Left kidney (tissue), 2 donors: ENCODE measurements around the gene PERM1. TPM values are rescaled to one million over a fixed set of nuclear protein-coding genes. Genes with fewer than 3 reads are reported as not detected.

Source experiments
- DNase-seq: peaks from one replicate; pipeline ENCODE4 v3.0.0-alpha.2; 2013
- polyA plus RNA-seq: library from polyadenylated mRNA; unstranded; fragments of 120-200 nt; gene quantifications from one replicate; pipeline ENCODE4 v1.2.1, GENCODE V29; 2013; ENCODE audit not compliant: insufficient read length

Gene PERM1
- polyA plus RNA-seq, 1 donor = 0.12 TPM

DNA sequence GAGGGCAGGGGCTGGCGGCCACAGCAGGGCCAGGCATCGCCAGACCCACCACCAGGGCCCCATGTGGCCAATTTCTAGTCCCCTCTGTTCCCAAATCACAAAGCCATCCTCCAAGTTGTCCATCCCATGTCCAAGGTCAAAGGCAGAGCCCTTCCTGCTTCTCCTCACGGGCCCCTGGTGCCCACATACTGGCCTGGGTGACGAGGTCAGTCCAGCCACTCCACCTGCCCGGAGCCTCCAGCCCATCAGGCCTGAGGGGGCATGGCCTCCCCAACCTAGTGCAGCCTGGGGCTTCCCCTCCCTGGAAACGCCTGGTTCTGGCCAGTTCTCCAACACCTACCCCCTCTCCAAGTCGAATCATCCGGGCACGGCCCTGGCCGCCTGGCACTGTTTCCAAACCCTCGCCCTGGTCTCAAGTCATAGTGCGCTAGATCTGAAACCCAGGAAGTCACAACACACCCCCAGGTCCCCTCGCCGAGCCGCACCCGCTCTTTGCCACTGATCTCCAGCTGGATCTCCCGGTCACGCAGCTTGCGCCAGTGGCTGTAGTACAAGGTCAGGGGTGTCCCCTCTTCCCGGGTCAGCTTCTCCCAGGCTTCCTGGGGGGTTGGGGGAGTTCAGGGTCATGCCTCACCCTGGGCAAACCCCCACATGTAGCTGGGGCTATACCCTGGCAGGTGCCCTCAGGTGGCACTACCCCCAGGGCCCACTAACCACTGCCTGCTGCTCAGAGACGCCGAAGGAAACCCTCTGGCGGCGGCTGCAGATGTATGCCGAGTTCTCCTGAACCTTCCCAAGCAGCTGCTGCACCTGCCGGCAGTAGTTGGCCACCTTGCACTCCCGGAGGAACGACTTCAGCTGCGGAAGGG lies 36.0 kb downstream of the PERM1 start:
- no peak for DNase-seq

DNA sequence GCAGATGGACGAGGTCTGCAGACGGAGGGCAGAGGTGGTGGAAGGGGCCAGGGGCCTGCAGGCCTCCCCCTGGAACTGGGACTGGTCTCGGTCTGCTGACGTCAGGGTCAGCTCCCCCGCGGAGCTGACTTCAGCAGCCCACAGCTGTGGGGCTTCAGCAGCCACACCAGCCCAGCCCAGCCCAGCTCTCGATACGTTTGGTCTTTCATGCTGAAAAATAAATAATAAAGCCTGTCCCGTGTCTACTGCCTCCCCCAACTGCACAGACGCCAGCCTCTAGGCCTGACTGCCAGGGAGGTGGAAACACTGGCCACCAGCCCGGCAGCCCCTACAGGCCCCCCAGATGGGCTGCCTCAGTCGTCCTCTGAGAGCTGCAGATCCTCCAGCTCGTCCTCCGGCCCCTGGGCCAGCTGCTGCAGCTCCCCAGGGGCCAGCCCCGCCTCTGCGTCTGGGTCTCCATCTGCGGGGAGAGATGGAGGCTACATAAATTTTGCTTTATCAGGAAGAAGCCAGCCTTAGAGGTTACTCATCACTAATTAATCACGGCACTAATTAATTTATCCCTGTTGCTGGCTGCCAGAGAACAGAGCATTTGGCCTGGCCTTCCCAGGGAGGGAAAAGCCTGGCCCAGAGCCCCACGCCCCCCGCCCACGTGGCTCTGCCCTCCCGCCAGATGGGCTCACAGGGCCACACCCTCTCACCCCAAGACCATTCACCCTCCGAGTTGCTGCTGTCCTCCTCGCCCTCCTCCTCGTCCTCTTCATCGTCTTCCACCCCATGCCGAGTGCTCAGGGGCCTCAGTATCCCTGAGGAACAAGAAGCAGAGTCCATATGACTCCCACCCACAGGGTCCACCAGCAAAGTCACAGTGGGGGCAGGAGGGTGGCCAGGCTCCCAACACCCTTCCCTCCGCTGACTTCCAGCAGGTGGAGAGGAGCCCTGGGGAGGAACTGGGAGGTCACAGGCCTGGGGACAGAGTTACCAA lies 37.3 kb downstream of the PERM1 start:
- DNase-seq = peak; percentile 82

DNA sequence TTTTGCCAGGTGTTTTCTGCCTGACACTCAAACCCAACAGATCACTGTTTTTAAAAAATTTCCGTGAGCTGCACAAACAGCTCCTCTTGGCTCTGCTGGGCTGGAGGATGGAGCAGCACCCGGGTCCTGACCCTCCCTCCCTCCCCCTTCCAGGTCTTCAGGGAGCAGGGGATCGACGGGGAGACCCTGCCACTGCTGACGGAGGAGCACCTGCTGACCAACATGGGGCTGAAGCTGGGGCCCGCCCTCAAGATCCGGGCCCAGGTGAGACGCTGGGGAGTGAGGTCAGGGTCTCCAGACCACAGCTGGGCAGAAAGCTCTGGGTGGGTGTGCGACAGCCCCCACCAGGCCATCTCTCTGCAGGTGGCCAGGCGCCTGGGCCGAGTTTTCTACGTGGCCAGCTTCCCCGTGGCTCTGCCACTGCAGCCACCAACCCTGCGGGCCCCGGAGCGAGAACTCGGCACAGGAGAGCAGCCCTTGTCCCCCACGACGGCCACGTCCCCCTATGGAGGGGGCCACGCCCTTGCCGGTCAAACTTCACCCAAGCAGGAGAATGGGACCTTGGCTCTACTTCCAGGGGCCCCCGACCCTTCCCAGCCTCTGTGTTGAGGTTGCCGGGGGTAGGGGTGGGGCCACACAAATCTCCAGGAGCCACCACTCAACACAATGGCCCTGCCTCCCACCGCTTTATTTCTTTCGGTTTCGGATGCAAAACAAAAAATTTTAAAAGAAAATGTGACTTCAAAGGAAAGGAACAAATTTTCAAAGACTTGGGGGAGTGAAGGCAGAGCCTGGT lies 38.1 kb downstream of the PERM1 start:
- no peak for DNase-seq

DNA sequence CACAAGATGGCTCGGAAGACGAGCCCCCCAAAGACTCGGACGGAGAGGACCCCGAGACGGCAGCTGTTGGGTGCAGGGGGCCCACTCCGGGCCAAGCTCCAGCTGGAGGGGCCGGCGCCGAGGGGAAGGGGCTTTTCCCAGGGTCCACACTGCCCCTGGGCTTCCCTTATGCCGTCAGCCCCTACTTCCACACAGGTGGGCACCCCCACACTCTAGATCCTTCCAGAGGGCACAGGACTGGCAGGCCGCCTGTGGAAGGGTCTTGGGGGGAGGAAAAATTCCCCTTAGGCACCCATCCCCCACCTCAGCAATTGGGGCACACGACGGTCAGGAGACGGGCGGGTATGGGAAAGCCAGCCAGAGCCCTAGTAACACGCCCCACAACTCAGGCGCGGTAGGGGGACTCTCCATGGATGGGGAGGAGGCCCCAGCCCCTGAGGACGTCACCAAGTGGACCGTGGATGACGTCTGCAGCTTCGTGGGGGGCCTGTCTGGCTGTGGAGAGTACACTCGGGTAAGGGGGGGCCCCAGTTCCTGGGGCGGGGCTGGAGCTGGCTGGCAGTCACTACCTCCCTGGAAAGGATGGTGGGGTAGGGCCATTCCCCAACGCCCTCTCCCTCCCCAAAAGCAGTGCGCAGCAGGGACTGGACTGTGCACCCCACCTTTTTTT lies 38.9 kb downstream of the PERM1 start:
- DNase-seq = no peak

DNA sequence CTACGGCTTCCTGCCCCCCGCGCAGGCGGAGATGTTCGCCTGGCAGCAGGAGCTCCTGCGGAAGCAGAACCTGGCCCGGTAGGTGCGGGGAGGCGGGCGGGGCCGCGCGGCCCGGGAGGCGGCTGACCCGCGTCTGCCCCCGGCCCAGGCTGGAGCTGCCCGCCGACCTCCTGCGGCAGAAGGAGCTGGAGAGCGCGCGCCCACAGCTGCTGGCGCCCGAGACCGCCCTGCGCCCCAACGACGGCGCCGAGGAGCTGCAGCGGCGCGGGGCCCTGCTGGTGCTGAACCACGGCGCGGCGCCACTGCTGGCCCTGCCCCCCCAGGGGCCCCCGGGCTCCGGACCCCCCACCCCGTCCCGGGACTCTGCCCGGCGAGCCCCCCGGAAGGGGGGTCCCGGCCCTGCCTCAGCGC lies 39.5 kb downstream of the PERM1 start:
- DNase-seq = no peak

DNA sequence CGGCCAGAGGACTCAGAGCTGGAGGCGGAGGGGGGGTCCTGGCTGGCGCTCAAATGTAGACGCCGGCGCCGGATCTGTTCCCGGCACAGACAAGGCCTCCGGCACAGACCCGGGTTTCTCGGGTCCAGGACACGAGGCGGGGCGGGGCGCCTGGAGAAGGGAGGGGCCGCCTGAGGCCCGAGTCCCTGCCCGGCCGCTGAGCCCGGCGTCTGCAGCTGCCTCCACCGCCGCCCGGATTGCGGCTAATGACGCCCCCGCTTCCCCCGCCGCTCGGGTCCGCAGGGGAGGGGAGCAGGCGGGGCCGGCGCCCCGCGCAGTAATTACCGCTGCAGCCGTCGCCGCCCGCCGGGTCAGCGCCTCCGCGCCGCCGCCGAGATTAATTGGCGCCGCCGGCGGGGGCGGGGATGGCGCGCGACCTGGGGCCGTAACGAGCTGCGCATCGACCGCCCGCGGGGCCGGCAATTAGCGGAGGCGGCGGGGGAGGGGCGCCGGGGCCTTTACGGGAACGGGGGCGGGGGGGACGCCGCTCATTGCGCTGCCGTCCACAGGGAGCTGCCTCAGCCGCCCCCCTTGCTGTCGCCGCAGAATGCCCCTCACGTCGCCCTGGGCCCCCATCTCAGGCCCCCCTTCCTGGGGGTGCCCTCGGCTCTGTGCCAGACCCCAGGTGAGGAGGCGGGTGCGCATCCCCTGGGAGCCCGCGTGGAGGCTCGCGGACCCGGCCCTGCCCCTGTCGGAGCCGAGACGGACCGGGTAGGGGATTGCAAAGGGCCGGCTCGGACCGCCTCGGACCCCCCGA lies 40.1 kb downstream of the PERM1 start:
- DNase-seq = peak; percentile 85

DNA sequence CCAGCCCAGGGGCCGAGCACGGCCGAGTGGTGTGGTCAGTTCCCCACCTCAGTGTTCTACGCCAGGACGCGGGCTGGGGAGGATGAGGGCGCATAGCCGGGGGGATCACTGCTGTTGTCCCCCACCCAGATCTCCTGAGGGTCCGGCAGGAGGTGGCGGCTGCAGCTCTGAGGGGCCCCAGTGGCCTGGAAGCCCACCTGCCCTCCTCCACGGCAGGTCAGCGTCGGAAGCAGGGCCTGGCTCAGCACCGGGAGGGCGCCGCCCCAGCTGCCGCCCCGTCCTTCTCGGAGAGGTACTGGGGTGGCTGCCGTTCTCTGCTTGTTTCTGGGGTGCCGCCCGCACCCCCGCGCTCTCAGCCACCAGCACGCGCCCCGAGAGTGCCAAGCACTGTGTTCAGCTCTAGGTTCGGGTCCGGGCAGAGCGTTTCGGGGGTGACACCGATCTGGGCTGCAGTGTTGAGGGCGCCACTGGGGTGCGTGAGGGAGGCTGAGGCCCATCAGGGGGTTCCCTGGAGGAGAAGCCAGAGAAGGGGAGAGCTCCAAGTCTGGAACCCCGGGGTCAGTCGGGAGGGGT lies 40.8 kb downstream of the PERM1 start:
- no peak for DNase-seq

DNA sequence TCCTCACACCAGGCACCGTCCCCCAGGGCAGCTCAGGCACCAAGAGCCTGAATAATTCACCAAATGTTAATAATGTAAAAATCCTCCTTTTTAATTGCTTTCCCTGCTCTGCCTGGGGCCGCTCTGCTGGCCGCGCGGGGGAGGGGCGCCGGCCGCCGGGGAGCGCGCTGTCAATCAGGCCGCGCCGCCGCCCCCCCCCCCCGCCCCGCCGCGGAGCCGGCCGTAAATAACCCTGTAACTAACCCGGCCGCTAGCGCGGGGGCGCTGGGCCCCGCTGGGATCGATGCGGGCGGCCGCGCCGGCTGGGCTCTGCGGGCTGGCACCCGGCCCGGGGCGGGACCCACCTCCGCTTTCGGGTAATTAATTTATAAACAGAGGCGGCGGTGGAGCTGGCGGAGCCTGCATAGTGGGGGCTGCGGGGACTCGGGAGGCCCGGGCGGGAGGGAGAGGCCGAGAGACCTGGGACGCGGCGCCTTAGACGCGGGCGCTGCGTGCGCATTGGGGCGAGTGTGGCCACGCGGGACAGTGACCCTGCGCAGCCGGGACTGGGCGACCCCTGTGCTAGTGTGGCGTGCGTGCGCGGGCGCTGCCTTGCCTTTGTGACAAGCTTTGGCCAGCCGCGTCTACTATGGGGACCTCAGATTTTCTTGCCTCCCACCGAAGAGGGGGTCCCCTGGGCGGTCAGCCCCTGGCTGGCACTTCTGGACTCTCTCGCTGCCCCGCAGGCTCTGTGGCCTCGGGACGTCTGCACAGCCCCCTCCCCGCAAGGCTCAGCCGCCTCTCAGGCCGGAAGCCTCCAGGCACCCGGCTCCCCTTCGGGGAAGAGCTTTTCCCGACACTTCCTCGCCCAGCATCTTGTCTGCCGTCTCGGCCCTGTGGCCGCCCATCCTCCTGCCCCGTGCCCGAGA lies 41.5 kb downstream of the PERM1 start:
- peak; percentile 86 for DNase-seq

DNA sequence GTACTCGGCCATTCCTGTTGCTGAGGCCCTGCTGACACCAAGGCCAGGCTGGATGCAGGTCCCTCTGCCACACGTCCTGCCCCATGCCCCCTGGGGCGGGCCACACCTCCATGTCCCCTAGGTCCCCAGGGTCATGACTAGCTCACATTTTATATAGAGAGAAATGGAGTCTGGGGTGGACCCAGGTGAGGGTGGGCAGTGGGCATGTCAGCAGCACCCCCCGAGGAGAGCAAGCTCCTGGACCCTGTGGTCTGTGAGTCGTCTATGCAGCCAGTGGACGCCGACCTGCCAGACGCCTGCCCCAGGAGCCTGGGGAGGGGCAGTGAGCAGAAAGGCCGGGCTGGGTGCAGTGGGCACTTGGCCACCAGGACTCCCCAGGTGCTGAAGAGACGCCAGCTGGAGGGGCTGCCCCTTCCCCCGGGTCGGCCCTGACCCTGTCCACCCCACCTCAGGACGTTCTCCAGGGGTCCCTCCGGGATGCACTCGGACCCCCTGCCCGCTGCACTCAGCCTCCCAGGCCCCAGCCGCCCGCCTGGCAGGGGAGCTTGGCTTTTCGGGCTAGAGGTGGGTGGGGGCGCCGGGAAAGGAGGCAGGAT lies 42.3 kb downstream of the PERM1 start:
- no peak for DNase-seq

DNA sequence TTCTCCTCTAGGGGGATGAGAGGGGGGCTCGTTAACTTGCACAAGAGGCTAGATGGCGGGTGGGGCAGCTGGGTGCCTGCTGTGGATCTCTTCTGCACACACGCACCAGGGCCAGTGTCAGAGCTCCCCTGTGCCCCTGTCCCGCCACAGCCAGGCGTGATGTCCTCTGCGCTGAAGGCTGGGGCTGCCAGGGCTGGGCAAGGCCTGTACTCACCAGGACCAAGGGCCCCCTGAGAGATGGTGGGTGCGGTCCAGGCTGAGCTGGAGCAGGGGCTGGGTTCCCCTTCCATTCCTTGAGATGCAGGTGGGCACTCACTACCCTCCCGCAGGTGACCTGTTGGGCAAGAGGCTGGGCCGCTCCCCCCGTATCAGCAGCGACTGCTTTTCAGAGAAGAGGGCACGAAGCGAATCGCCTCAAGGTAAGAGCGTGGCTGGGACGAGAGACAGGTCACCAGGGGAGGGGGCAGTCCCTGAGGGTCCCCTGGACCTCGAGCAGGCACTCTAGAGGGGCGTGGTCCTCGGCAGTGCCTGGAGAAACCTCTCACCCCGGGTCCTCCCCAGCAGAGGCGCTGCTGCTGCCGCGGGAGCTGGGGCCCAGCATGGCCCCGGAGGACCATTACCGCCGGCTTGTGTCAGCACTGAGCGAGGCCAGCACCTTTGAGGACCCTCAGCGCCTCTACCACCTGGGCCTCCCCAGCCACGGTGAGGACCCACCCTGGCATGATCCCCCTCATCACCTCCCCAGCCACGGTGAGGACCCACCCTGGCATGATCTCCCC lies 43.0 kb downstream of the PERM1 start:
- DNase-seq = no peak

DNA sequence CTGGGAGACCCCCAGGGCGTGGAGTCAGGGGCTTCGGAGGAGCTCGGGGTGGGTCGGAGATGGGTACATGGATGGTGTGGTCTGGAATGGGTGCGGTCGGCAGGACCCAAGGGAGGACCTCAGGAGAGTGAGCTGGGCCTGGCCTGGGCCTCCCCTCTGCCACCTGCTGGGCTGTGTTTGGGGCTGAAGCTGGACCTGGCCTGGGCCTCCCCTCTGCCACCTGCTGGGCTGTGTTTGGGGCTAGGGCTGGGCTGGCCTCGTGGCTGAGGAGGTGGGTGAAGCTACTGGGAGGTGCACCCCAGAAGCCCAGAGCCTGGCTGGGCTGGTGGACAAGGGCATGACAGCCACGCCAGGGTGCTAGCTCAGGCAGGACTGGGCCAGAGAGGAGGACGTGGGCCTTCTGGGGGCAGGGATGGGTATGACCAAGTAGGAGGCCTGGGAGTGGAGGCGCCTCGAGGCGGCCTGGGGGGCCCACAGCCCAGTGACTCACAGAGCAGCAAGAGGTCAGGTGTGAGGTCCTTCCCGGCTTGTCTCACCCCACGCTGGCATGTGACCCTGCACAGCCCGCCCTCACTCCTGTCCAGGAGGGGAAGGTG lies 43.7 kb downstream of the PERM1 start:
- DNase-seq = no peak

DNA sequence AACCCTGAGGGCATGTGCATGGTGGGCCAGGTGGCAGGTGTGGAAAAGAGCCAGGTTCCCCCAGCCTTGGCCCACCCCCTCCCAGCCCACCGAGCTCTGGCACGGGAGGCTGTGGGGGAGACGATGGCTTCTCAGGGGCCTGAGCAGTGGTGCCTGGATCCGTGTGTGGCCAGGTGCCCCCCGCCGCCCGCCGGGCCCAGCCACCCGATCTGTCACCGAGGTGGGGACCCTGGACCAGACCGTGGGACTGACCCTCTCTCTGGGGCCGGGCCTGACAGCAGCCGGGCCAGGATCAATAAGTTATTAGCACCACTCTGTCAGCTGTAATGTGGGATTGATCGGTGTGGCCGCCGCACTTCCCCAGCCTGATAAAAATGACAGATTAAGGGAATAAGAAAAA lies 44.4 kb downstream of the PERM1 start:
- DNase-seq = no peak

DNA sequence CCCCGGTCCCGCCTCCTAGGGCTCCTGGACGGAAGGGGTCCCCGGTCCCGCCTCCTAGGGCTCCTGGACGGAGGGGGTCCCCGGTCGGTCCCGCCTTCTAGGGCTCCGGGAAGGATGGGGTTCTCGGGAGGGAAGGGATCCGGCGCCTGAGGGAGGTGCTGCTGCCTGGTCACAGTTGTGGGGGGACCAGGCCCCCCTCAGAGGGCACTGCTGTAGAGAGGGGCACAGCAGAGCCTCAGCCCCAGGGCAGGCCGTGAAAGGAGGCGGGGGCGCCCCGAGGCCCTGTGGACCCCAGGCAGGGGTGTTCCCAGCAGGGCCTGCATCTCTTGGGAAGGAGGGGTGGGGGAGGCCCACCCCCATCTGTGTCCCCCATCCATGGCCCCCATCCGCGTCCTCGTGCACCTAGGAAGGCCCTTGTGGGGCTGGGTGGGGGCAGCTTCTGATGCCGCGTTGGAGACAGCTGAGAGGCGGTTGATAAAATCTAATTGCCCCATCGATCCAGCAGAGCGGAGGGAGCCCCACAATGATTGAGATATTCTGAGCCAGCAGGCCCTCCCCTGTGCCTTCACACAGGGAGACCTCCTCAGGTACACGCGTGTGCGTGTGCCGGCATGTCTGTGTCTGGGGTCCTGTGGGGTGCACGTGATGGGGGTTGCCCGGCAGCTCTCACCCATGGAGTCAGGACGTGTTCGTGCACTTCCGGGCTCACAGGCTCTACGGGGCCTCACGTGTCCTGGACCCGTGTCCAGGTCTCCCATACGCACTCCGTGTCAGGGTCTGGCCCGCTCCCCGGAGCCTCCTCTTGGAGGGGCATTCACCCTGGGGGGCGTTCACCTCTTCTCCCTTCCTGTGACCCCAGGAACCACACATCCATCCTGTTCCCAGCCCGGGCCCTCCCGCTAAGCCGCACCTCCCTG lies 45.3 kb downstream of the PERM1 start:
- DNase-seq = no peak

DNA sequence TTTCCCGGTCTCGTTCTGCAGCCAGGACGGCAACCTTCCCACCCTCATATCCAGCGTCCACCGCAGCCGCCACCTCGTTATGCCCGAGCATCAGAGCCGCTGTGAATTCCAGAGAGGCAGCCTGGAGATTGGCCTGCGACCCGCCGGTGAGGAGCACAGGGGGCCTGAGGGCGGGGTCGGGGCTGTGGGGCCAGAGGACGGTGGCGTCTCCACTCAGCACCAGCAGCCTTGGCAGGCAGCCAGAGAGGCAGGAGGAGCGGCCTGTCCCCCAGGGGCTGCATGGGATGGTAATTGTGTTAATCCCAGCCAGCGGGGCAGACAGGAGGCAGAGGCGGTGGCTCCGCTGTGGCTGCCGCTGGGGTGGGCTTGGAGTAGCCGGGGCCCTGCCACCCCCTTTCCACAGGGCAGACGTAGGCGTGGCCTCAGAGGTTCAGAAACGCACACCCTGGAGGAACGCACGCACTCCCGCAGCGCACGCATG lies 46.1 kb downstream of the PERM1 start:
- no peak for DNase-seq

DNA sequence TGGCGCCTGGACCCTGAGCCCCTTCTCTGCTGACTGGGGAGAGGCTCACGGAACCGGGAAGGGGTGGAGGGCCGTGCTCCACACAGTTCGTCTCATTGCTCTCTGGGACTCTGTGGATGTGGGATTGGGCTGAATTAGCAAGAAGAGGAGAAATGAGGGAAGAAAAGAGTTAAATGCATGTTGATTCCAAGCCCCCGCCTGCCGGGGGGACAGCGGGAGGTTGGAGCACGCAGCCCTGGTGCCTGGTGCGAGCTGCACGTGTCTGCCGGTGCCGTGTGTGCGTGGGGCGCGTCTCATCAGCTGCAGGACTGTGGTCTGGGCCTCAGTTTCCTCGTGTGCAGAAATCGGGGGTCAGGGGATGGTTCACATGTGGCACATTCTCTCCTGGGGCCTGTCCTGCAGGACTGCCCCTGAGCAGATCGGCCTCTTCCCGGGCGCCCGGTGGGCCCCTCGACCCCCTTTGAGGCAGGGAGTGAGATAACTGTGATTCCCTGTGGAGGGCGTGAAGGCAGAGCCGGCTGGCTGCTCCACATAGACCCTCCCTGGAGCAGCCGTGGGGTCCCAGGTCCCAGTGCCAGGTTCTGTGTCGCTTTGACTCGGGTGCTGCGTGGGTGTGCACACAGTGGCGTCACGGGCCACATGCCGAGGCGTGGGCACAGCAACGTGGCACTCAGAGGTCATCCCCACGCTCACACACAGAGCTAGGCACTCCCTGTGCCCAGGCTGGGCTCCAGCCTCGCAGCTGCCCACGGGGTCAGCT lies 46.7 kb downstream of the PERM1 start:
- DNase-seq = no peak

DNA sequence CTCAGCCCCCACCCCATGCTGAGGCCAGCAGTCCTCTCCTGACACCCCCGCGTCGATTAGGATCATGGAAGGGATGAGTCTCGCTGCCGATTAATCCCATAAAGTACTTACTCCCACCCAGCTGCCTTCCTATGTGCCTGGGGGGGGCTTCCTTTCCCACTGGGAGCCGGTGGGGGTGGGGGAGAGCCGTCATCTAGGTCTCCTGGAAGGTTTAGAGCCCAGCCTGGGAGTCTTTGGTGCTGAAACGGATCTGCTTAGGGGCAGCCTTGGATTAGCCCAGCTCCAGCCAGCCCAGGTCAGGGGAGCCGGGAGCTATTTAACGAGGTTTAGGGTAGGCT lies 48.3 kb downstream of the PERM1 start:
- DNase-seq = no peak
